HEK293 (cell line): ENCODE data around the gene TNFRSF11A.

Experiments
- CTCF ChIA-PET: fragments of 350-600 bp; formaldehyde crosslinking; extraction: SDS; loops from one replicate; lab custom pipeline; 2021; ENCODE audit warnings: antibody characterized with exemption; lab: Yijun Ruan, JAX
- POLR2A ChIA-PET: fragments of 300-600 bp; formaldehyde crosslinking; extraction: SDS; loops from one replicate; lab custom pipeline; 2020; ENCODE audit warnings: antibody characterized with exemption, inconsistent platforms; lab: Yijun Ruan, JAX
- H3K27ac ChIP-seq: fragments of 200-500 bp; sonication (Bioruptor generic); 2 replicates; pipeline ENCODE4 v1.5.1; 2014; ENCODE audit warnings: low read depth, low read length, control low read depth, inconsistent platforms; ENCODE audit errors: extremely low read depth
- H3K36me3 ChIP-seq, 2 experiments: fragments of 200-500 bp in 1 of 2; sonication (Bioruptor generic) in 1 of 2; 1 replicate in 1 of 2; 2 replicates in 1 of 2; pipeline ENCODE4 v1.5.1; 2014 to 2017; ENCODE audit warnings: inconsistent platforms in 2 of 2, low read length in 2 of 2; ENCODE audit not compliant: control insufficient read depth in 2 of 2, insufficient read depth in 1 of 2
- H3K4me1 ChIP-seq: fragments of 200-500 bp; sonication (Bioruptor generic); 2 replicates; pipeline ENCODE4 v1.5.1; 2014; ENCODE audit warnings: mild to moderate bottlenecking, low read length, inconsistent platforms; ENCODE audit not compliant: control insufficient read depth, insufficient read depth
- H3K4me3 ChIP-seq: 2 replicates; pipeline ENCODE4 v1.5.1; 2011; ENCODE audit warnings: low read depth, mild to moderate bottlenecking, control low read depth, low read length, moderate library complexity
- H3K9me3 ChIP-seq: fragments of 200-500 bp; sonication (Bioruptor generic); 2 replicates; pipeline ENCODE4 v1.5.1; 2014; ENCODE audit warnings: low read depth, low read length, inconsistent platforms; ENCODE audit not compliant: control insufficient read depth, insufficient read depth
- GLI2 ChIP-seq: fragments of 450-650 bp; formaldehyde crosslinking; IDR thresholded peaks from 2 replicates; pipeline ENCODE4; 2017; ENCODE audit warnings: missing biosample characterization, missing genetic modification characterization, low read depth, borderline replicate concordance
- IKZF3 ChIP-seq: fragments of 450-650 bp; IDR thresholded peaks from 2 replicates; pipeline ENCODE4 v1.5.0; 2018; ENCODE audit warnings: missing biosample characterization, mild to moderate bottlenecking, missing genetic modification characterization, moderate library complexity
- KLF10 ChIP-seq: fragments of 450-650 bp; IDR thresholded peaks from 2 replicates; pipeline ENCODE4 v1.5.1; 2018; ENCODE audit warnings: missing biosample characterization, mild to moderate bottlenecking, missing genetic modification characterization
- KLF8 ChIP-seq: fragments of 450-650 bp; formaldehyde crosslinking; IDR thresholded peaks from 2 replicates; pipeline ENCODE4 v1.5.1; 2016; ENCODE audit warnings: missing biosample characterization, missing genetic modification characterization
- OVOL3 ChIP-seq: fragments of 450-650 bp; formaldehyde crosslinking; IDR thresholded peaks from 2 replicates; pipeline ENCODE4 v1.5.1; 2016; ENCODE audit warnings: missing biosample characterization, missing genetic modification characterization
- WT1 ChIP-seq: fragments of 450-650 bp; formaldehyde crosslinking; IDR thresholded peaks from 2 replicates; pipeline ENCODE4 v1.5.1; 2016; ENCODE audit warnings: missing biosample characterization, missing genetic modification characterization
- ZBTB21 ChIP-seq: fragments of 450-650 bp; formaldehyde crosslinking; IDR thresholded peaks from 2 replicates; pipeline ENCODE4 v1.5.1; 2017; ENCODE audit warnings: missing biosample characterization, missing genetic modification characterization
- ZBTB8A ChIP-seq: fragments of 450-650 bp; formaldehyde crosslinking; IDR thresholded peaks from 2 replicates; pipeline ENCODE4 v1.5.1; 2016; ENCODE audit warnings: missing biosample characterization, missing genetic modification characterization
- ZFP41 ChIP-seq: fragments of 450-650 bp; formaldehyde crosslinking; IDR thresholded peaks from 2 replicates; pipeline ENCODE4 v1.5.1; 2016; ENCODE audit warnings: missing biosample characterization, missing genetic modification characterization, borderline replicate concordance
- ZNF169 ChIP-seq: fragments of 450-650 bp; formaldehyde crosslinking; IDR thresholded peaks from 2 replicates; pipeline ENCODE4 v1.5.1; 2016; ENCODE audit warnings: missing biosample characterization, missing genetic modification characterization
- ZNF266 ChIP-seq: fragments of 450-650 bp; formaldehyde crosslinking; IDR thresholded peaks from 2 replicates; pipeline ENCODE4 v1.5.1; 2016; ENCODE audit warnings: missing biosample characterization, missing genetic modification characterization, low read depth
- ZNF514 ChIP-seq: fragments of 450-650 bp; formaldehyde crosslinking; IDR thresholded peaks from 2 replicates; pipeline ENCODE4 v1.5.1; 2016; ENCODE audit warnings: missing biosample characterization, missing genetic modification characterization
- ZNF548 ChIP-seq: fragments of 450-650 bp; formaldehyde crosslinking; IDR thresholded peaks from 2 replicates; pipeline ENCODE4 v1.5.1; 2016; ENCODE audit warnings: missing biosample characterization, missing genetic modification characterization
- ZNF621 ChIP-seq: fragments of 450-650 bp; formaldehyde crosslinking; IDR thresholded peaks from 2 replicates; pipeline ENCODE4 v1.5.1; 2017; ENCODE audit warnings: missing biosample characterization, missing genetic modification characterization
- ZNF629 ChIP-seq: fragments of 450-650 bp; formaldehyde crosslinking; IDR thresholded peaks from 2 replicates; pipeline ENCODE4 v1.5.1; 2017; ENCODE audit warnings: missing biosample characterization, missing genetic modification characterization
- ZNF677 ChIP-seq: fragments of 450-650 bp; IDR thresholded peaks from 2 replicates; pipeline ENCODE4 v1.5.0; 2018; ENCODE audit warnings: missing biosample characterization, mild to moderate bottlenecking, missing genetic modification characterization, moderate library complexity
- ZNF785 ChIP-seq: fragments of 450-650 bp; formaldehyde crosslinking; IDR thresholded peaks from 2 replicates; pipeline ENCODE4 v1.5.1; 2016; ENCODE audit warnings: missing biosample characterization, missing genetic modification characterization
- ZNF792 ChIP-seq: fragments of 450-650 bp; formaldehyde crosslinking; IDR thresholded peaks from 2 replicates; pipeline ENCODE4 v1.5.1; 2016; ENCODE audit warnings: missing biosample characterization, missing genetic modification characterization
- TF ChIP-seq, protein P1 (sequence below): fragments of 450-650 bp; formaldehyde crosslinking; IDR thresholded peaks from 2 replicates; pipeline ENCODE4 v1.5.1; 2017; ENCODE audit warnings: missing biosample characterization, missing genetic modification characterization
- TF ChIP-seq, protein P2 (sequence below): fragments of 450-650 bp; formaldehyde crosslinking; IDR thresholded peaks from 2 replicates; pipeline ENCODE4 v1.5.1; 2017; ENCODE audit warnings: missing biosample characterization, missing genetic modification characterization
- TF ChIP-seq, protein P3 (sequence below): fragments of 450-650 bp; formaldehyde crosslinking; IDR thresholded peaks from 2 replicates; pipeline ENCODE4 v1.5.1; 2016; ENCODE audit warnings: missing biosample characterization, missing genetic modification characterization
- TF ChIP-seq, protein P4 (sequence below): fragments of 450-650 bp; formaldehyde crosslinking; IDR thresholded peaks from 2 replicates; pipeline ENCODE4 v1.5.1; 2016; ENCODE audit warnings: missing biosample characterization, missing genetic modification characterization, low read depth
- TF ChIP-seq, protein P5 (sequence below): fragments of 450-650 bp; formaldehyde crosslinking; IDR thresholded peaks from 2 replicates; pipeline ENCODE4 v1.5.1; 2016; ENCODE audit warnings: missing biosample characterization, missing genetic modification characterization

TNFRSF11A gene

DNA sequence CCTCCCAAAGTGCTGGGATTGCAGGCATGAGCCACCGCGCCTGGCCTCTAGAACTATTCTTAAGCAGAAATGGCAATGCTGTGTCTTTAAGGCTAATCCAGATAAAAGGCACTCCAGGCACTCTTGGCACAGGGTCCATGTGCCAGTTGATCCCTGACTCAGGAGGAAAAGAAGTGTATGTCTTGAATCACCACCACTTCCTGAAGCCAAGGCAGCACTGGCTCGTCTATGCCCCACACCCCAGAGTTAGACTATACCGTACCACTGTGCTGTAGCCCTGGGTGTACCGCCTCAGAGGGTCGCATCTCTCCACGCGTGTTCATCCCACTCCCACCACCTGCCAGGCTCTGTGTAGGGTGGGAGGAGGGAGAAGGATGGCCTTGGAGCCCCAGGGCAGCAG, 9.0 kb downstream of the TNFRSF11A start (continued):
- TF ChIP-seq ZNF629 (no peak), ZNF514 (tag by site-specific recombination) (no peak), KLF10 (tag by site-specific recombination) (no peak), ZNF677 (no peak), ZNF169 (tag by site-specific recombination) (no peak)

DNA sequence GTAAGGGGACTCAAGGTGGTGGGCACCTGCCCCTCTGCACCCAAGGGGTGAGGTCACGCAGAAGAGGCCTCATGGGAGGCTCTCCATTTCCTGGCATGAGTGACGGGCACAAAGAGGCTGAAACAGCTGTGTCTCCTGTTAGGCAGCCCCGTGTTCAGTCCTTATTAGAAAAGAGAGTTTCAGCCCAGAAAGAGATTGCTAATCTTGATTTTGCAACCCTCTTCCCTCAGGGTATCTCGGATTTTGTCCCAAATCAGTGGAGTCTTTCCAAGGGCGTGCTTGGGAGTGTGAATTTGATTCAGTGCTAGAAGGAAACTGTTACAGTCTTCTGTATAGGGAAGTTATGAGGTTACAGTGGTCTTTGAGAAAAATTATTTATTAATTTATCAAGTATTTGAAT, 10.4 kb downstream of the TNFRSF11A start:
- no peak overlapping the region for H3K27ac ChIP-seq
- TF ChIP-seq ZNF266 (tag by site-specific recombination) = no peak
- no peak for TF ChIP-seq ZNF792 (tag by site-specific recombination)
- TF ChIP-seq IKZF3 (tag by site-specific recombination) = no peak
- no peak for TF ChIP-seq ZNF621 (tag by site-specific recombination)
- TF ChIP-seq ZBTB8A (tag by site-specific recombination) = no peak
- TF ChIP-seq, protein P1, sequence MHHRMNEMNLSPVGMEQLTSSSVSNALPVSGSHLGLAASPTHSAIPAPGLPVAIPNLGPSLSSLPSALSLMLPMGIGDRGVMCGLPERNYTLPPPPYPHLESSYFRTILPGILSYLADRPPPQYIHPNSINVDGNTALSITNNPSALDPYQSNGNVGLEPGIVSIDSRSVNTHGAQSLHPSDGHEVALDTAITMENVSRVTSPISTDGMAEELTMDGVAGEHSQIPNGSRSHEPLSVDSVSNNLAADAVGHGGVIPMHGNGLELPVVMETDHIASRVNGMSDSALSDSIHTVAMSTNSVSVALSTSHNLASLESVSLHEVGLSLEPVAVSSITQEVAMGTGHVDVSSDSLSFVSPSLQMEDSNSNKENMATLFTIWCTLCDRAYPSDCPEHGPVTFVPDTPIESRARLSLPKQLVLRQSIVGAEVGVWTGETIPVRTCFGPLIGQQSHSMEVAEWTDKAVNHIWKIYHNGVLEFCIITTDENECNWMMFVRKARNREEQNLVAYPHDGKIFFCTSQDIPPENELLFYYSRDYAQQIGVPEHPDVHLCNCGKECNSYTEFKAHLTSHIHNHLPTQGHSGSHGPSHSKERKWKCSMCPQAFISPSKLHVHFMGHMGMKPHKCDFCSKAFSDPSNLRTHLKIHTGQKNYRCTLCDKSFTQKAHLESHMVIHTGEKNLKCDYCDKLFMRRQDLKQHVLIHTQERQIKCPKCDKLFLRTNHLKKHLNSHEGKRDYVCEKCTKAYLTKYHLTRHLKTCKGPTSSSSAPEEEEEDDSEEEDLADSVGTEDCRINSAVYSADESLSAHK (tag by site-specific recombination) = 0 out of 2 replicates have a peak, but pooled peaks have one; percentile 35
- TF ChIP-seq, all 188 proteins: peak for 1
- Histone ChIP-seq H3K36me3 (no peaks in the 10 kb centered on the region), H3K9me3 (no peaks in the 10 kb centered on the region), H3K4me1 (peaks cover 24% of the 10 kb centered on the region), H3K4me3 (no peak overlapping the region)
- ChIA-PET POLR2A (no interaction called here), CTCF (no interaction called here)

DNA sequence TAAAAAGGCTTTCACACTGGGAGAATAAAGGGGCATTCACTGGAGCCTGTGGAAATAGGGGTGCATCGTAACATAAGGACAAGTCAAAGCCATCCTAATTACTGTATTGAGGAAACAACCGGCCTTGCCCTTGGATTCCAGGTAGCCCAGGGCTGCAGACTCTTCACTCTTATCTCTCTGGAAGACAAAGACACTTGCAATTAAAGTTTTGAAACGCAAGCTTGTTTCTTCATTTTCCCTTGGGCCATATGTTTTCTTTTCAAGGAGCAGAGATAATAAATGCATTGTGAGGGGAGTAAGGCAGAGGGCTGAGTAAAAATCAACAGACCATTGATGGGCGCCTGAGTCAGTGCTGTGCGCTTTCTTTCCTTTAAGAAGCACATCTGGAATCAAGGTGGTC, 11.5 kb downstream of the TNFRSF11A start:
- TF ChIP-seq, protein P2, sequence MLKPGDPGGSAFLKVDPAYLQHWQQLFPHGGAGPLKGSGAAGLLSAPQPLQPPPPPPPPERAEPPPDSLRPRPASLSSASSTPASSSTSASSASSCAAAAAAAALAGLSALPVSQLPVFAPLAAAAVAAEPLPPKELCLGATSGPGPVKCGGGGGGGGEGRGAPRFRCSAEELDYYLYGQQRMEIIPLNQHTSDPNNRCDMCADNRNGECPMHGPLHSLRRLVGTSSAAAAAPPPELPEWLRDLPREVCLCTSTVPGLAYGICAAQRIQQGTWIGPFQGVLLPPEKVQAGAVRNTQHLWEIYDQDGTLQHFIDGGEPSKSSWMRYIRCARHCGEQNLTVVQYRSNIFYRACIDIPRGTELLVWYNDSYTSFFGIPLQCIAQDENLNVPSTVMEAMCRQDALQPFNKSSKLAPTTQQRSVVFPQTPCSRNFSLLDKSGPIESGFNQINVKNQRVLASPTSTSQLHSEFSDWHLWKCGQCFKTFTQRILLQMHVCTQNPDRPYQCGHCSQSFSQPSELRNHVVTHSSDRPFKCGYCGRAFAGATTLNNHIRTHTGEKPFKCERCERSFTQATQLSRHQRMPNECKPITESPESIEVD (tag by site-specific recombination) = 0 out of 2 replicates have a peak, but pooled peaks have one; percentile 13
- TF ChIP-seq, protein P3, sequence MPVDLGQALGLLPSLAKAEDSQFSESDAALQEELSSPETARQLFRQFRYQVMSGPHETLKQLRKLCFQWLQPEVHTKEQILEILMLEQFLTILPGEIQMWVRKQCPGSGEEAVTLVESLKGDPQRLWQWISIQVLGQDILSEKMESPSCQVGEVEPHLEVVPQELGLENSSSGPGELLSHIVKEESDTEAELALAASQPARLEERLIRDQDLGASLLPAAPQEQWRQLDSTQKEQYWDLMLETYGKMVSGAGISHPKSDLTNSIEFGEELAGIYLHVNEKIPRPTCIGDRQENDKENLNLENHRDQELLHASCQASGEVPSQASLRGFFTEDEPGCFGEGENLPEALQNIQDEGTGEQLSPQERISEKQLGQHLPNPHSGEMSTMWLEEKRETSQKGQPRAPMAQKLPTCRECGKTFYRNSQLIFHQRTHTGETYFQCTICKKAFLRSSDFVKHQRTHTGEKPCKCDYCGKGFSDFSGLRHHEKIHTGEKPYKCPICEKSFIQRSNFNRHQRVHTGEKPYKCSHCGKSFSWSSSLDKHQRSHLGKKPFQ (tag by site-specific recombination) = no peak
- TF ChIP-seq OVOL3 = no peak
- ChIA-PET CTCF (no interaction called here), POLR2A (no interaction called here)
- Histone ChIP-seq H3K4me3 (no peak overlapping the region), H3K4me1 (peaks cover 32% of the 10 kb centered on the region), H3K9me3 (no peaks in the 10 kb centered on the region), H3K36me3 (no peaks in the 10 kb centered on the region), H3K27ac (no peak overlapping the region)

DNA sequence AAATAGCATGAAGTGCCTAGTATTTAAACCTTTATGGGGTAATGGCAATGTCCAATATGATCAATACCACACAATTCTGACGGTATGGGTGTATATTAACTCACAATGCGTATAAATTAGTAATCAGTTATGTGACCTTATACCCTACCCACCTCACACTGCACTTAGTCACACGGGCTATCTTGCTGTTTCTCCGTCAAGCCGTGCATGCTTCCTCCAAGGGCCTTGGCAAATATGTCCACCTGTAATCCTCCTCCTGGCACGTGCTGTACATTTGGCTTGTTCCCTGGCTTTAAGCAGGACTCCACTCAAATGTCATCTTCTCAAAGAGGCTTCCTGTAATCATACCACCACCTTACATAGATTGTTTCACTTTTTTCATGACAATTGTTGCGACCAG, 12.2 kb downstream of the TNFRSF11A start:
- H3K36me3 ChIP-seq = no peaks in the 10 kb centered on the region
- H3K4me1 ChIP-seq = peaks cover 34% of the 10 kb centered on the region
- ChIA-PET CTCF (no interaction called here), POLR2A (no interaction called here)
- H3K27ac ChIP-seq = no peak overlapping the region
- no peak overlapping the region for H3K4me3 ChIP-seq
- no peaks in the 10 kb centered on the region for H3K9me3 ChIP-seq
- TF ChIP-seq KLF8 (tag by site-specific recombination) (no peak), GLI2 (no peak), ZNF785 (tag by site-specific recombination) (no peak), ZNF621 (tag by site-specific recombination) (no peak), ZBTB21 (tag by site-specific recombination) (no peak), ZNF548 (tag by site-specific recombination) (no peak), WT1 (no peak), ZFP41 (tag by site-specific recombination) (no peak)
- TF ChIP-seq, protein P4, sequence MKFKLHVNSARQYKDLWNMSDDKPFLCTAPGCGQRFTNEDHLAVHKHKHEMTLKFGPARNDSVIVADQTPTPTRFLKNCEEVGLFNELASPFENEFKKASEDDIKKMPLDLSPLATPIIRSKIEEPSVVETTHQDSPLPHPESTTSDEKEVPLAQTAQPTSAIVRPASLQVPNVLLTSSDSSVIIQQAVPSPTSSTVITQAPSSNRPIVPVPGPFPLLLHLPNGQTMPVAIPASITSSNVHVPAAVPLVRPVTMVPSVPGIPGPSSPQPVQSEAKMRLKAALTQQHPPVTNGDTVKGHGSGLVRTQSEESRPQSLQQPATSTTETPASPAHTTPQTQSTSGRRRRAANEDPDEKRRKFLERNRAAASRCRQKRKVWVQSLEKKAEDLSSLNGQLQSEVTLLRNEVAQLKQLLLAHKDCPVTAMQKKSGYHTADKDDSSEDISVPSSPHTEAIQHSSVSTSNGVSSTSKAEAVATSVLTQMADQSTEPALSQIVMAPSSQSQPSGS (tag by site-specific recombination) = no peak
- TF ChIP-seq, protein P5, sequence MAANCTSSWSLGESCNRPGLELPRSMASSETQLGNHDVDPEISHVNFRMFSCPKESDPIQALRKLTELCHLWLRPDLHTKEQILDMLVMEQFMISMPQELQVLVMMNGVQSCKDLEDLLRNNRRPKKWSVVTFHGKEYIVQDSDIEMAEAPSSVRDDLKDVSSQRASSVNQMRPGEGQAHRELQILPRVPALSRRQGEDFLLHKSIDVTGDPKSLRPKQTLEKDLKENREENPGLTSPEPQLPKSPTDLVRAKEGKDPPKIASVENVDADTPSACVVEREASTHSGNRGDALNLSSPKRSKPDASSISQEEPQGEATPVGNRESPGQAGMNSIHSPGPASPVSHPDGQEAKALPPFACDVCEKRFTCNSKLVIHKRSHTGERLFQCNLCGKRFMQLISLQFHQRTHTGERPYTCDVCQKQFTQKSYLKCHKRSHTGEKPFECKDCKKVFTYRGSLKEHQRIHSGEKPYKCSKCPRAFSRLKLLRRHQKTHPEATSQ (tag by site-specific recombination) = no peak
